Measurements from ENCODE around the gene MUC5B. TPM values are rescaled to one million over a fixed set of nuclear protein-coding genes. Genes with fewer than 3 reads are reported as not detected.

MUC5B gene
- total and polyA plus RNA-seq, 2 donors (not counting 1 experiment from before 2014, with no cell fraction given): not detected

DNA sequence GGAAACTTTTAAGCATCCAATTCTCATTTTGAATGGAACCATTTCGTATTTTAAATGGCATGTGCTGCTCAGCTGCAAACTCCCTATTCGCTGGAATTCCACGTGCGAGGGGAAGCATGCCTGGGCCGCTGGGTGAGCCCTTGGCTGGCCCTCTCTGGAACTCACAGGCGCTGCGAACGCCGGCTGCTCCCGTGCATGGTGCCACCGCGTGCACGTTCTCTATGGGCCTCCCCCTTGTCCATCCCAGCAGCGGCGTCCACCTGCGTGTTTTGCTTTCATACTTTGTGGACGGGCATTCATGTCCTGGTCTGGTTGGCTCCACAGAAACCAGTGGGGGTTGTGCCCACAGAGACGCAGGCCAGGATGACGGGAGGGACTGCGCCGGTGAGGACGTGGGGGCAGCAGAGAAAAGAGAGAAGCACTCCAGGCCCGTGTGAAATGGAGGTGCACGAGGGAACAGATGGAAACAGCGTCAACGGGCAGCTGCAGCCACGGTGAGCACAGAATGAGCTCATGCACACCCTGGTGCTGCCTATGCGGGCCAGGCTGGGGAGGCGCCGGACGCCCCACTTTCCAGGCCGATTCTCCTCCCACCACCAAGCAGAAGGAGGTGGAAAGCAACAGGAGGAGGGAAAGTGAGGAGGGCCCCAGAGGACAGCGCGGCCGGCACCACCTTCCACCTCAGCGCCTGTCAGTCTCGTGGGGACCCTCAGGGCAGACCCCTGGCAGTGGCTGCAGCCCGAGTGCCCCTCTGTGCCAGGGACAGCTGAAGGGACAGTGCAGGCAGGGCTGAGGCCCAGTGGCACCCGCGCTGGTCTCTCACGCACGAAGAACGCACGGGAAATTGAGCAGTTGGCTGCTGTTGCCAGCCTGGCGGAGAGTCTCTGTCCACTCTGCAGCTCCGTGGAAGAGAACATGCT is 57.5 kb downstream of the MUC5B start:
- no peaks in the 10 kb centered on the region for H3K79me2 ChIP-seq (ENCODE audit: control insufficient read depth, insufficient read depth, low read length)
- no peak overlapping the region for H2AFZ ChIP-seq (ENCODE audit: insufficient read depth, low read depth, low read length, poor library complexity, severe bottlenecking)
- ChIA-PET CTCF (no interaction called here), POLR2A (no interaction called here)
- ATAC-seq (ENCODE audit: low read depth): no peak
- TF ChIP-seq, protein P1, sequence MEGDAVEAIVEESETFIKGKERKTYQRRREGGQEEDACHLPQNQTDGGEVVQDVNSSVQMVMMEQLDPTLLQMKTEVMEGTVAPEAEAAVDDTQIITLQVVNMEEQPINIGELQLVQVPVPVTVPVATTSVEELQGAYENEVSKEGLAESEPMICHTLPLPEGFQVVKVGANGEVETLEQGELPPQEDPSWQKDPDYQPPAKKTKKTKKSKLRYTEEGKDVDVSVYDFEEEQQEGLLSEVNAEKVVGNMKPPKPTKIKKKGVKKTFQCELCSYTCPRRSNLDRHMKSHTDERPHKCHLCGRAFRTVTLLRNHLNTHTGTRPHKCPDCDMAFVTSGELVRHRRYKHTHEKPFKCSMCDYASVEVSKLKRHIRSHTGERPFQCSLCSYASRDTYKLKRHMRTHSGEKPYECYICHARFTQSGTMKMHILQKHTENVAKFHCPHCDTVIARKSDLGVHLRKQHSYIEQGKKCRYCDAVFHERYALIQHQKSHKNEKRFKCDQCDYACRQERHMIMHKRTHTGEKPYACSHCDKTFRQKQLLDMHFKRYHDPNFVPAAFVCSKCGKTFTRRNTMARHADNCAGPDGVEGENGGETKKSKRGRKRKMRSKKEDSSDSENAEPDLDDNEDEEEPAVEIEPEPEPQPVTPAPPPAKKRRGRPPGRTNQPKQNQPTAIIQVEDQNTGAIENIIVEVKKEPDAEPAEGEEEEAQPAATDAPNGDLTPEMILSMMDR (IDR thresholded peaks at IDR 0.05): no peak
- Mint-ChIP-seq H3K9me3 (ENCODE audit: insufficient read depth) (no peaks in the 10 kb centered on the region), H3K4me1 (no peaks in the 10 kb centered on the region), H3K27ac (no peak overlapping the region), H3K4me3 (no peak overlapping the region), H3K27me3 (no peaks in the 10 kb centered on the region)
- H3K9me3 ChIP-seq (ENCODE audit: control extremely low read depth in 1 of 3, control insufficient read depth in 2 of 3, insufficient read depth in 1 of 3, low read length in 2 of 3): no peaks in the 10 kb centered on the region
- H3K4me3 ChIP-seq (ENCODE audit: control extremely low read depth in 1 of 5, extremely low read depth in 1 of 5, insufficient read depth in 1 of 5, low read depth in 2 of 5, low read length in 4 of 5): no peak overlapping the region
- peaks cover 0 to 41% of the 10 kb centered on the region in 2 experiments for H3K36me3 ChIP-seq (replicated peaks in 1 of 2; ENCODE audit: control extremely low read depth in 1 of 2, control insufficient read depth in 1 of 2, extremely low read depth in 1 of 2, insufficient read depth in 2 of 2, low read length in 1 of 2)
- no peaks in the 10 kb centered on the region for H3K27me3 ChIP-seq (replicated peaks in 1 of 4; ENCODE audit: control extremely low read depth in 1 of 4, control insufficient read depth in 3 of 4, insufficient read depth in 4 of 4, low read length in 3 of 4)
- H3K4me1 ChIP-seq (ENCODE audit: control insufficient read depth in 2 of 2, insufficient read depth in 2 of 2, low read length in 2 of 2): no peaks in the 10 kb centered on the region
- DNase-seq: no peak
- intact Hi-C loops (cut with micrococcal nuclease): no loop called here
- no peak overlapping the region for H3K9ac ChIP-seq (ENCODE audit: low read length)
- no peak overlapping the region for H3K4me2 ChIP-seq (replicated peaks; ENCODE audit: low read depth, low read length, poor library complexity, severe bottlenecking)
- no peak overlapping the region for H3K27ac ChIP-seq (ENCODE audit: low read length in 2 of 2)
- peaks cover 17% of the 10 kb centered on the region for H4K20me1 ChIP-seq (ENCODE audit: control insufficient read depth, insufficient read depth, low read length, poor library complexity, severe bottlenecking)
- 97% methylated on average over 41 of the region's 46 CpGs for WGBS (ENCODE audit: insufficient coverage)

DNA sequence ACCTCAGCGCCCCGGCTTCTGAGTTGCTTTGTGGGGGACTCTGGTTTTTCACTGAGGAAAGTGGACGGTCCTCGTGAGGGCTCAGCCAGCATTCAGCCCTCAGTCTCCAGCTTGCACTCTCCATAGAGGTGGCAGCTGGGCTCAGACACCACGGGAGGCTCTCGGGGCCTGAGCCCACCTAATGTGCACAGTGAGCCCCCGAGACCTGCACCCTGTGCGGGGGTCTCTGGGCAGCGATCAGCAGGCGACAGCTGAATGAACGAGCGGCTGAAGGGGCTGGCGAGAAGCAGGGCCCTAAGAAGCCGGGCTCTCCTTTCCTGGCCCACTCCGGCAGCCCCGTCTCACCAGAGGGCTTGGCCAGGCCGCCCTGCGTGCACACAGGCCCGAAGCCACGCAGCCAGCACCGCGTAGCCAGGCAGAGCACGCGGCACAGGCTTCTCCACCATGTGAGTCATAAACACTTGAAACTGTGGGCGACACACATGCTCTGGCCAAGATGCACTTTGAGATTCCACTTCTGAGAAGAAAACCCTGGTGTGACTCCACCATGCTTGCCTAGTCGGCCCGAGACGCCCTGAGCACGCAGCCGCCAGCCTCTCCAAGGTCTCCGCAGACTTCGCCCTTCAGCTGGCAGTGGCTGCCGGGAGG is 58.6 kb downstream of the MUC5B start:
- Mint-ChIP-seq H3K4me3 (no peak overlapping the region), H3K4me1 (no peaks in the 10 kb centered on the region), H3K27me3 (no peaks in the 10 kb centered on the region), H3K9me3 (ENCODE audit: insufficient read depth) (no peaks in the 10 kb centered on the region), H3K27ac (no peak overlapping the region)
- peaks cover 17% of the 10 kb centered on the region for H4K20me1 ChIP-seq (ENCODE audit: control insufficient read depth, insufficient read depth, low read length, poor library complexity, severe bottlenecking)
- no peaks in the 10 kb centered on the region for H3K9me3 ChIP-seq (ENCODE audit: control extremely low read depth in 1 of 3, control insufficient read depth in 2 of 3, insufficient read depth in 1 of 3, low read length in 2 of 3)
- intact Hi-C loops (cut with micrococcal nuclease): no loop called here
- no peaks in the 10 kb centered on the region for H3K4me1 ChIP-seq (ENCODE audit: control insufficient read depth in 2 of 2, insufficient read depth in 2 of 2, low read length in 2 of 2)
- TF ChIP-seq EZH2 (IDR thresholded peaks at IDR 0.05; ENCODE audit: borderline replicate concordance, insufficient read depth, low read depth, low read length, poor library complexity, severe bottlenecking): no peak
- TF ChIP-seq, protein P1 (IDR thresholded peaks at IDR 0.05): no peak
- ChIA-PET POLR2A (no interaction called here), CTCF (no interaction called here)
- H3K36me3 ChIP-seq (replicated peaks in 1 of 2; ENCODE audit: control extremely low read depth in 1 of 2, control insufficient read depth in 1 of 2, extremely low read depth in 1 of 2, insufficient read depth in 2 of 2, low read length in 1 of 2): peaks cover 0 to 43% of the 10 kb centered on the region in 2 experiments
- H3K4me2 ChIP-seq (replicated peaks; ENCODE audit: low read depth, low read length, poor library complexity, severe bottlenecking): no peak overlapping the region
- H3K27ac ChIP-seq (ENCODE audit: low read length in 2 of 2): no peak overlapping the region
- H3K79me2 ChIP-seq (ENCODE audit: control insufficient read depth, insufficient read depth, low read length): no peaks in the 10 kb centered on the region
- DNase-seq (no peak), ATAC-seq (ENCODE audit: low read depth) (no peak)
- WGBS (ENCODE audit: insufficient coverage): 95% methylated on average over 31 of the region's 33 CpGs
- H3K27me3 ChIP-seq (replicated peaks in 1 of 4; ENCODE audit: control extremely low read depth in 1 of 4, control insufficient read depth in 3 of 4, insufficient read depth in 4 of 4, low read length in 3 of 4): no peaks in the 10 kb centered on the region
- no peak overlapping the region for H2AFZ ChIP-seq (ENCODE audit: insufficient read depth, low read depth, low read length, poor library complexity, severe bottlenecking)
- H3K4me3 ChIP-seq (ENCODE audit: control extremely low read depth in 1 of 5, extremely low read depth in 1 of 5, insufficient read depth in 1 of 5, low read depth in 2 of 5, low read length in 4 of 5): no peak overlapping the region
- no peak overlapping the region for H3K9ac ChIP-seq (ENCODE audit: low read length)

Data from B cell (primary cell).